ENCODE data around the gene SLC20A1.

The SLC20A1 gene

DNA sequence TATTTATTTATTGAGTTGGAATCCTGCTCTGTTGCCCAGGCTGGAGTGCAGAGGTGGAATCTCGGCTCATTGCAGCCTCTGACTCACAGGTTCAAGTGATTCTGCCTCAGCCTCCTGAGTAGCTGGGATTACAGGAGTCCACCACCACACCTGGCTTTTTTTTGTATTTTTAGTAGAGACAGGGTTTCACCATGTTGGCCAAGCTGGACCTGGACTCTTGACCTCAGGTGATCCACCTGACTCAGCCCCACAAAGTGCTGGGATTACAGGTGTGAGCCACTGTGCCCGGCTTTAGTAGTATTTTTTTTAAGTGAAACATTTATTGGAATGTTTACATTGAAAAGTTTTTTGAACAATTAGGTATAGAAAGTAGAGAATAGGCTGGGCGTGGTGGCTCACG lies 23.9 kb downstream of the SLC20A1 start:
- no peak overlapping the region for H3K27ac Mint-ChIP-seq
- no peak overlapping the region for H3K4me3 Mint-ChIP-seq
- H3K9me3 Mint-ChIP-seq: no peaks in the 10 kb centered on the region
- peaks cover 6% of the 10 kb centered on the region for H3K4me1 Mint-ChIP-seq (ENCODE audit: low read depth)
- no peak for DNase-seq (ENCODE audit: low spot score)
- H3K27me3 Mint-ChIP-seq (ENCODE audit: low read depth): no peaks in the 10 kb centered on the region
- peaks cover 14% of the 10 kb centered on the region for H3K36me3 Mint-ChIP-seq (ENCODE audit: low read depth)

DNA sequence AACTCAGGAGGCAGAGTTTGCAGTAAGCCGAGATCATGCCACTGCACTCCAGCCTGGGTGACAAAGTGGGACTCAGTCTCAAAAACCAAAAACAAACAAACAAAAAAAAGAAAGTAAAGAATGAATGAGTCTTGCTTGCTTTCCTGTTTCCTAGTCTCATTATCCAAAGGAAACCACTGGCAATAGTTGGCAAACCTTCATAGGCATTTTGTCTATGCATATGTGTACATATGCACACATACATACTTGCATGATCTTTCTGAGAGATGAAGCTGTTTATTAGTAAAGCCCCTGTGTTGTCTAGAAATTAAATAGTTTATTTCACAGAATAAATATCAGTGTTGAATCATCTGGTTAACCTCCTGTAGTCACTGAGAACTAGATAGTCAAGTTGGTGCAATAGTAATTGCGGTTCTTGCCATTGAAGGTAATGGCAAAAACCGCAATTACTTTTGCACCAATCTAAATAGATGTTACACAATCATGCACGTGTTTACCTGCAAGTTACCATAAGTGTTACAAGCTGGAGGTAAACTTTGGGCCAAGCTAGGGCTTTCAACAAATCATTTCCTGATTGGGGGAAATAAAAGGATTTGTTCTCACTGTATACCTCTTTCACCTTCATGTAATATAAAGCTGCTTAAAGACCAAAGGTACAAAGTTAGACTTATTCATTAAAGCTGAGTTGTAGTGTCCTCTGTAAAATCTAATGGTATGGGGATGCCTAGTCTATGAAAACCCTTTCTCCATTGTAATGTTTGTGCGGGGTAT lies 24.7 kb downstream of the SLC20A1 start:
- H3K27ac Mint-ChIP-seq: no peak overlapping the region
- DNase-seq (ENCODE audit: low spot score): no peak
- no peak overlapping the region for H3K4me3 Mint-ChIP-seq
- peaks cover 6% of the 10 kb centered on the region for H3K36me3 Mint-ChIP-seq (ENCODE audit: low read depth)
- H3K9me3 Mint-ChIP-seq: no peaks in the 10 kb centered on the region
- no peaks in the 10 kb centered on the region for H3K27me3 Mint-ChIP-seq (ENCODE audit: low read depth)
- H3K4me1 Mint-ChIP-seq (ENCODE audit: low read depth): peaks cover 7% of the 10 kb centered on the region

DNA sequence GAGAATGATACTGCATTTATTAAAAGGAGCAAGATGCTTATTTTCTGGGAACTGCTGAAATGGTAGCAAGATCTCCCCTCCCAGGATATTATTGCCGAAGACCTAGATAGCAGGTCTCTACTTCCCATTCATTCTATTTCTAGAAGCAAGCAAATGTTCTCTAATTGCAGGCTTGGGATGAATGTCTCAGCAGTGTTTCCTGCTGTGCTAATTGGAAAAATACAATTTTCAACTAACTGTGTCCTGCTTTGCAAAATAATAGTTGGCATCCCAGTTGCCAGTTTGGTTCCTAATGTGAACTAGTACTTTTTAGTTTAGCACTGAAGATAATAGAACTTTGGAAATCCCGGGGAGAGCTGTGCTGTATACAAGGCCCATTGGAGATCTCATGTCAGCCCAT lies 26.1 kb downstream of the SLC20A1 start:
- Mint-ChIP-seq H3K4me1 (ENCODE audit: low read depth) (peaks cover 4% of the 10 kb centered on the region), H3K4me3 (no peak overlapping the region), H3K27me3 (ENCODE audit: low read depth) (no peaks in the 10 kb centered on the region)

DNA sequence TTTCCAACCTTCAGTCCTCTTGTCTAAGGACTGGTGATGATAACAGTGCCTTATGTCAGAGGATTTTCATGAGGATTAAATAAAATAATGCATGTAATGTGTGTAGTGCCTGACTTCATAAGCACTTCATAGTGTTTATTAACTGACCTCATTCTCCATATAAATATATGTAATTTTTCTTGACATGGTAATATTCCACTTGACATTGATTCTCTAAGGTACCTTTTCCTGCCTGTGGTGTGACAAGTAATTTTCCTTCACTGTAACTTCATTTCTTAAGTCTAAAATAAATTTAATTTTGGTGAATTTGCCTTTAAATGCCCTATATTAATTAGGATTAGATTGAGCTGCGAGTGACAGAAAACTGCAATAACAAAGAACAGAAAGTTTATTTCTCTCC lies 27.3 kb downstream of the SLC20A1 start:
- Mint-ChIP-seq H3K4me1 (ENCODE audit: low read depth) (peaks cover 4% of the 10 kb centered on the region), H3K9me3 (no peaks in the 10 kb centered on the region), H3K4me3 (no peak overlapping the region), H3K36me3 (ENCODE audit: low read depth) (no peaks in the 10 kb centered on the region), H3K27me3 (ENCODE audit: low read depth) (no peaks in the 10 kb centered on the region), H3K27ac (no peak overlapping the region)
- DNase-seq (ENCODE audit: low spot score): no peak

More for the DNA sequence above, 26.1 kb downstream of the SLC20A1 start:
- Mint-ChIP-seq H3K9me3 (no peaks in the 10 kb centered on the region), H3K27ac (no peak overlapping the region), H3K36me3 (ENCODE audit: low read depth) (peaks cover 2% of the 10 kb centered on the region)
- no peak for DNase-seq (ENCODE audit: low spot score)

DNA sequence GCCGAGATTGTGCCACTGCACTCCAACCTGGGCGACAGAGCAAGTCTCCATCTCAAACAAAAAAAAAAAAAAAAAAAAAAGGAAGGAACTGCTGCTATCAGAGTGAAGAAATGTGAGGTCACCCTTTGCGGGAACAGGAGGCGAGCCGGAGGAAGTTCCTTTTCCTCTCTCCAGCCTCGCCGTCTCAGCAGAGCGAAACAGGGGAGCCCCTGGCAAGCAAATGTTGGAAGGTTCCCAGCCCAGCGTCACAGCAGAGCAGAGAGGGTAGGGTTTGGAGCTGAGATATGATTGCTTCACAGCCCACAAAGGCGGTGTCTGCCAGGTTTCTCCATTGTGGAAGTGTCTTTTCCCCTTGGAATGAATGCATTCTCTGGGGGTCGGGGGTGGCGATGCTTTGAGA lies 28.5 kb downstream of the SLC20A1 start:
- no peak for DNase-seq (ENCODE audit: low spot score)
- H3K36me3 Mint-ChIP-seq (ENCODE audit: low read depth): no peaks in the 10 kb centered on the region
- no peaks in the 10 kb centered on the region for H3K9me3 Mint-ChIP-seq
- peaks cover 4% of the 10 kb centered on the region for H3K27me3 Mint-ChIP-seq (ENCODE audit: low read depth)
- peaks cover 4% of the 10 kb centered on the region for H3K4me1 Mint-ChIP-seq (ENCODE audit: low read depth)
- H3K27ac Mint-ChIP-seq: no peak overlapping the region
- no peak overlapping the region for H3K4me3 Mint-ChIP-seq

DNA sequence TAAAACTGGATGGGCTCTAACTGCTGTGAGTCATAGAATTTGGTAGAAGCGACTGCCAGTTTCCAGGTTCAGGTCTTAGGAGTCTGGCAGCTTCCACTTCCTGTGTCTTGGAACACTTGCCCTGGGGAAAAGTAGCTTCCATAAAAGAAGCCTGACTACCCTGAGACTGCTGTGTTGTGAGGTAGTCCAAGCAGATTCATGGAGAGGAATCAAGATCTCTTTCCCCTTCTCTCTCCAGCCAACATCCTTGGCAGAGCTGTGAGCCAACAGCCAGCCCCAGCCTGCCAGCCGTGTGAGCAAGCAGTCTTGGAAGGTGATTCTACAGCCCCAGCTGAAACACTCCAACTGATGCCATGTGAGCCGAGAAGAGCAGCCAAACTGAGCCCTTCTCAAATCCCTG lies 33.7 kb downstream of the SLC20A1 start:
- Mint-ChIP-seq H3K27ac (no peak overlapping the region), H3K9me3 (no peaks in the 10 kb centered on the region)
- no peak for DNase-seq (ENCODE audit: low spot score)

DNA sequence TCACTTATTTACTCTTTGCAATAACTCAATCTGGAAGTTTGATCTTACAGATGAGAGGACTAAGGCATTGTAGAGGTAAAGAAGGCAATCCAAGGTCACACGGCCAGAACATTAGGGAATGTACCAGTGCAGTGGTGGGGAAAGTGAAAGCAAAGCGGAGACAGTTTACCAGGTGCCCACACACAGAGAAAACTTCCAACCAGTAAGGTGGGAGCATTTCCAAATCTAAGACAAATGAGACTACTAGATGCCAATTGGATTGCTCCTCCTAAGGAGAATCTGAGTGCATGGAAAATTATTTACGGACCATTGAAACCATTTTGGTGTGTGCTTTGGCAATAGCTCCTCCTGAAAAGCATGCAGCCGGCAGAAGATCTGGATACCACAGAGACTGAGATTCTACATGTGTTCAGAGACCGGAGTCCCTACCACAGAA lies 34.9 kb downstream of the SLC20A1 start:
- Mint-ChIP-seq H3K4me1 (ENCODE audit: low read depth) (peaks cover 20% of the 10 kb centered on the region), H3K27ac (no peak overlapping the region), H3K4me3 (no peak overlapping the region), H3K27me3 (ENCODE audit: low read depth) (peaks cover 4% of the 10 kb centered on the region), H3K9me3 (no peaks in the 10 kb centered on the region), H3K36me3 (ENCODE audit: low read depth) (no peaks in the 10 kb centered on the region)
- no peak for DNase-seq (ENCODE audit: low spot score)

More for the DNA sequence above, 33.7 kb downstream of the SLC20A1 start:
- H3K4me1 Mint-ChIP-seq (ENCODE audit: low read depth): peaks cover 18% of the 10 kb centered on the region
- H3K4me3 Mint-ChIP-seq: no peak overlapping the region
- H3K36me3 Mint-ChIP-seq (ENCODE audit: low read depth): no peaks in the 10 kb centered on the region
- peaks cover 4% of the 10 kb centered on the region for H3K27me3 Mint-ChIP-seq (ENCODE audit: low read depth)

DNA sequence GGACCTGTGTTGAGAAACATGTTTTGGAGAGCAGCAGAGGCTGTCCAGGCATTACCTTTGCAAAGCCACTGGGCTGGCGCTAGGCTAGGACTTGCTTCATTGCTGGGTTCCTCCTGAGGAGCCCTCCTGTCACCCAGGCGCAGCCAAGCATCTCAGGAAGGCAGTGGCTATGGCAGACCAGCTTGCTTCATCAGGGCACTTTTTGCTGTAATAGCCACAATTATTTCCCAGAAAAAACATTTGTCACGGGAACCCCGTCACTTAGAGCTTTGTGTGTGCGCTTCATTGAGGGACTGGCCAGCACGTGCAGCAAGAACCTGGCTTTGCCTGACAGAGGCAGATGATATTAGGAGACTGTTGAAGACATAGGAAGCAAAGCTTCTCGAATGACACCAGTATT lies 36.4 kb downstream of the SLC20A1 start:
- H3K9me3 Mint-ChIP-seq: no peaks in the 10 kb centered on the region
- no peak overlapping the region for H3K27ac Mint-ChIP-seq
- H3K36me3 Mint-ChIP-seq (ENCODE audit: low read depth): no peaks in the 10 kb centered on the region
- H3K4me3 Mint-ChIP-seq: no peak overlapping the region
- peaks cover 4% of the 10 kb centered on the region for H3K27me3 Mint-ChIP-seq (ENCODE audit: low read depth)
- no peak for DNase-seq (ENCODE audit: low spot score)
- peaks cover 25% of the 10 kb centered on the region for H3K4me1 Mint-ChIP-seq (ENCODE audit: low read depth)

DNA sequence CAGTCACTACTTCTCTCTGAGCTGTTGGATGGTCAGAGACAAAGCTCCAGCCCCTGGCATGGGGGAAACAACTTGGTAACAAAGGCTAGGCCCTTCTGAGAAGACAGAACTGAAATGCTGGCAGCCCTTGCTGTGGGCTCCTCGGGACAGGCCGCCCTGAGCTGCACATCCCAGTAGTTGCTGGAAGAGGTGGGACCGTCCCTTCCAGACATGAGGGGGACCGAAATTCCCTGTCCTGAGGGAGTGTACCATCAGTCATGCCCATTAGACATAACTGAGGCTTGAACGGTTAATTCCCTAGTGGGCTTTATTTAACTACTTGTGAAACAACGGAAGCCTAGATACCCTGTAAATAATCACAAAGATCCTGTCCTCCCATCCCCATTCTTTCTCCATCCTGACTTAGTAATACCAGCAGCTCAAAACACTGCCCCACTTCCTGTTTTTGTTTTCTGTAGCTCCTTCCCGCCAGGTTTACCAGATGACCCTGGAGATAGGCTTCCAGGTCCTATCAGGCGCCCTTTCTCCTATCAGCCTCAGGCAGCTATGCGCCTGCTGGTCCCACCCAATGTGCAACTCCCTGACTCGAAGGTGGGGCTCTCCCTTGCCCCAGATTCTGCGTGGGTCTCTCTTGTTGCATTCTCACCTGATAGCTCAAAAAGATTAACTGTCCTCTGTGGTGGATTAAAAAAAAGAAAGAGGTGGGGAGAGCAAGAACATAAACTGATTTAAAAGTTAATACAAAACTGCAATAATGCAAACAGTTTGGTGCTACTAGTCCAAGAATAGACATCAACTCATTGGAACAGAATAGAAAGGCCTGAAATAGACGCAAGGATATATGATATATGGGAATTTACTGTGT lies 38.0 kb downstream of the SLC20A1 start:
- peak overlapping the region; percentile 11 for H3K4me3 Mint-ChIP-seq
- no peaks in the 10 kb centered on the region for H3K36me3 Mint-ChIP-seq (ENCODE audit: low read depth)
- no peaks in the 10 kb centered on the region for H3K9me3 Mint-ChIP-seq
- no peak for DNase-seq (ENCODE audit: low spot score)
- H3K27ac Mint-ChIP-seq: peak overlapping the region; percentile 24
- H3K4me1 Mint-ChIP-seq (ENCODE audit: low read depth): peaks cover 25% of the 10 kb centered on the region
- H3K27me3 Mint-ChIP-seq (ENCODE audit: low read depth): no peaks in the 10 kb centered on the region

DNA sequence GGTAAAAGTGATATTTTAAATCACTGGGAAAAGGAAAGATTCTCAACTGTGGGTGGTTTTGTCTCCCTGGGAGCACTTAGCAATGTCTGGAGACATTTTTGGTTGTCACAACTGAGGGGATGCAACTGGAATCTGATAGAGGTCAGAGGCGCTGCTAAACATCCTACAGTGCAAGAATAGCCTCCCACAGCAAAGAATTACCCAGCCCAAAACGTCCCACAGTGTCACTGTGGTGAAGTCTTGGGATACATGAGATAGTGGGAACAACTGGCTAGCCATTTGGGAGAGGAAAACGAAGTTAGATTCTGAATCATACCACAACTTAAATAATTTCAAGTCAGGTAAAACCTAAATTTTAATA lies 38.7 kb downstream of the SLC20A1 start:
- Mint-ChIP-seq H3K27me3 (ENCODE audit: low read depth) (no peaks in the 10 kb centered on the region), H3K9me3 (no peaks in the 10 kb centered on the region), H3K27ac (no peak overlapping the region), H3K36me3 (ENCODE audit: low read depth) (no peaks in the 10 kb centered on the region), H3K4me3 (no peak overlapping the region), H3K4me1 (ENCODE audit: low read depth) (peaks cover 25% of the 10 kb centered on the region)
- no peak for DNase-seq (ENCODE audit: low spot score)

DNA sequence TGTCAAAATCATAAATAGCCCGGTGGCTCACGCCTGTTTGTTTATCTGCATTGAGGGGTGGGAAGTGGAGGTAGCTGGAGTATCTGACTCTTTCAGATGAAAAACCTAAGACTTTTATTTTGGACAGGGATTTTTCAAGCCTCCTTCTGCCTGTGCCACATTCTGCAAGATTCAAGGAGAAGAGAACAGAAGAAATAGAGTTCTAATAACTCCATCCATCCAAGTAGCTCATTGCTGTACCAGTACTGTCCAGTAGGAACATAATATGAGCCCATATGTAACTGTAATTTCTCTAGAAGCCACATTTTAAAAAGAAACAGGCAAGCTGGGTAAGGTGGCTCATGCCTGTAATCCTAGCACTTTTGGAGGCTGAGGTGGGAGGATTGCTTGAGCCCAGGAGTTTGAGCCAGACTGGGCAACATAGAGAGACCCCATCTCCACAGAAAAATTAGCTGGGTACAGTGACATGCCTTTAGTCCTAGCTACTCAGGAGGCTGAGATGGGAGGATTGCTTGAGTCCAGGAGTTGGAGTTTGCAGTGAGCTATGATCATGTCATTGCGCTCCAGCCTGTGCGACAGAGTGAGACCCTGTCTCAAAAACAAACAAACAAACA lies 39.6 kb downstream of the SLC20A1 start:
- H3K9me3 Mint-ChIP-seq: no peaks in the 10 kb centered on the region
- no peak overlapping the region for H3K27ac Mint-ChIP-seq
- H3K4me1 Mint-ChIP-seq (ENCODE audit: low read depth): peaks cover 25% of the 10 kb centered on the region
- H3K4me3 Mint-ChIP-seq: no peak overlapping the region
- no peaks in the 10 kb centered on the region for H3K27me3 Mint-ChIP-seq (ENCODE audit: low read depth)
- DNase-seq (ENCODE audit: low spot score): no peak
- H3K36me3 Mint-ChIP-seq (ENCODE audit: low read depth): no peaks in the 10 kb centered on the region

DNA sequence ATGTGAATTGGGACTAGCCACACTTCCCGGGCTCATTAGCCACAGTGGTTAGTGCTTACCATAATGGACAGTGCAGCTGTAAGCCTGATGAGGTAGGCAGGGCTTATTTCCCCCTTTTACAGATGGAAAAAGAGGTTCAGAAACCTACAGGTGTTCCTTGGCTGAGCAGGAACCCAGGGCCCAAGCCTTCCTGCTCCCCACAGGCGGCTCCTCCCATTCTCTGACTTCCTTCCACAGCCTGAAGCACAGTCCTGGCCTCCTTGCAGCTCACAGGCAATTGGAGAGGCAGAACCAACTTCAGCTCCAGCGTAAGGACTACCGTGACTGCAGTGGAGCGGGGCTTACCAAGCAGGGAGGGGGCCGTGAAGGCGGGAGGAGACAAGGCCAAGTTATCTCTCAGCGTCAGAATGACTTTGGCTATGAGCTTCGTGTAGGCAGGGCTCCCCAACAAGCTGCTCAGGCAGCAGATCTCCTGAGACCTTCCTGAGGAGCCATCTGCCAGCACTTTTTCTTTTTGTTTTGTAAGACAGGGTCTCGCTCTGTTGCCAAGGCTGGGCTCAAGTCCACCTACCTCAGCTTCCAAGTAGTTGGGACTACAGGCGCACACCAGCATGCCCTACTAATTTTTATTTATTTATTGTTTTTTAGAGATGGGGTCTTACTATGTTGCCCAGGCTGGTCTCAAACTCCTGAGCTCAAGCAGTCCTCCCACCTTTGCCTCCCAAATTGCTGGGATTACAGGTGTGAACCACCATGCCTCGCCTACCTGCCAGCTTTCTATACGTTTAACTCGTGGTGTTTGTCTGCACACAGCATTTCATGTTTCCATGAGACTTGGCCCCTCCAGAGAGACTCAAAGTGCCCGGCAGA lies 40.8 kb downstream of the SLC20A1 start:
- Mint-ChIP-seq H3K4me1 (ENCODE audit: low read depth) (peaks cover 30% of the 10 kb centered on the region), H3K4me3 (no peak overlapping the region), H3K27me3 (ENCODE audit: low read depth) (no peaks in the 10 kb centered on the region), H3K9me3 (no peaks in the 10 kb centered on the region), H3K27ac (no peak overlapping the region), H3K36me3 (ENCODE audit: low read depth) (no peaks in the 10 kb centered on the region)
- no peak for DNase-seq (ENCODE audit: low spot score)

DNA sequence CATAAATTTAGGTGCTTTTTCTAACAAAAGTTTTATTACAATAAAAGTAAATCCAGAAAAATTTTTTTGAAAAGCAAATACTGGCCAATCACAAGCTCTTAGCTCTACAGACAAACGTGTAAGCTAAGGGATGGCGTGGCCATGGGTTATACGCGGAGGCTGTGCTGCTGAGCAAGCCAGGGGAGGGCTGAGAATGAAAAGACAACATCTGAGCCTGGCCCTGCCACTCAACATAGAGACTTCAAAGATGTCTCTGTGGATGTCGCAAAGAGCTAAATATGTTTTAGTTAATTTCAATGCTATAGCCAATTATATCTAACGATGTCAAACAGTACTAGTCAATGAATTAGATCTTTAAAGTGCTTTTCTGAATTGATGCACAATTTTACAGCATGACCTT lies 41.8 kb downstream of the SLC20A1 start:
- H3K27me3 Mint-ChIP-seq (ENCODE audit: low read depth): no peaks in the 10 kb centered on the region
- H3K27ac Mint-ChIP-seq: no peak overlapping the region
- H3K36me3 Mint-ChIP-seq (ENCODE audit: low read depth): no peaks in the 10 kb centered on the region
- no peak overlapping the region for H3K4me3 Mint-ChIP-seq
- H3K4me1 Mint-ChIP-seq (ENCODE audit: low read depth): peaks cover 40% of the 10 kb centered on the region
- H3K9me3 Mint-ChIP-seq: no peaks in the 10 kb centered on the region
- DNase-seq (ENCODE audit: low spot score): no peak
